Common myeloid progenitor, CD34-positive (primary cell): Measurements from ENCODE around the gene CFAP70.
A peak's percentile ranks its signal among the peaks of the same experiment; 100 is the strongest.

Source experiments
- CTCF ChIA-PET: fragments of 350-600 bp; sonication (Branson Sonifier 250); formaldehyde crosslinking; loops from one replicate; lab custom pipeline; 2021; ENCODE audit warnings: antibody characterized with exemption; lab: Charles Lee
- POLR2A ChIA-PET: fragments of 350-600 bp; sonication (Branson Sonifier 250); formaldehyde crosslinking; loops from one replicate; lab custom pipeline; 2021; ENCODE audit warnings: antibody characterized with exemption; lab: Charles Lee
- DNase-seq, 3 donors: peaks; one replicate each; pipeline versions ENCODE4 v3.0.0 to v3.0.0-alpha.2; 2013
- H3K27ac ChIP-seq, 2 experiments: 1 replicate in 1 of 2; 2 replicates in 1 of 2; pipeline ENCODE4 v1.7.0; 2013; ENCODE audit warnings: inconsistent platforms in 2 of 2, low read length in 2 of 2, mild to moderate bottlenecking in 2 of 2, low read depth in 1 of 2, moderate library complexity in 1 of 2; ENCODE audit not compliant: severe bottlenecking in 2 of 2, insufficient read depth in 1 of 2, poor library complexity in 1 of 2
- H3K27me3 ChIP-seq, 5 experiments: replicated peaks in 2 of 5; 1 replicate in 3 of 5; 2 replicates in 2 of 5; pipeline versions ENCODE4 v1.6.1 to v1.7.0; 2013; ENCODE audit warnings: low read length in 4 of 5, mild to moderate bottlenecking in 2 of 5, moderate library complexity in 2 of 5, inconsistent platforms in 1 of 5; ENCODE audit not compliant: insufficient read depth in 5 of 5, control insufficient read depth in 4 of 5
- H3K36me3 ChIP-seq, 4 experiments: 1 replicate in 2 of 4; 2 replicates in 2 of 4; pipeline versions ENCODE4 v1.6.1 to v1.7.0; 2013; ENCODE audit warnings: low read length in 3 of 4, control low read depth in 1 of 4, mild to moderate bottlenecking in 1 of 4; ENCODE audit not compliant: control insufficient read depth in 4 of 4, insufficient read depth in 4 of 4
- H3K4me1 ChIP-seq, 4 experiments: 1 replicate in 3 of 4; 2 replicates in 1 of 4; pipeline versions ENCODE4 v1.6.1 to v1.7.1; 2013; ENCODE audit warnings: low read length in 3 of 4, mild to moderate bottlenecking in 3 of 4, control low read depth in 1 of 4, inconsistent platforms in 1 of 4, moderate library complexity in 1 of 4; ENCODE audit not compliant: control insufficient read depth in 4 of 4, insufficient read depth in 4 of 4; ENCODE audit errors: control extremely low read depth in 1 of 4
- H3K4me3 ChIP-seq, 7 experiments: 1 replicate in 4 of 7; 2 replicates in 3 of 7; pipeline versions ENCODE4 v1.5.1 to v1.7.0; 2013; ENCODE audit warnings: mild to moderate bottlenecking in 7 of 7, low read length in 6 of 7, moderate library complexity in 6 of 7, inconsistent platforms in 2 of 7, low read depth in 2 of 7, control low read depth in 1 of 7; ENCODE audit not compliant: insufficient read depth in 4 of 7, control insufficient read depth in 1 of 7; ENCODE audit errors: extremely low read depth in 1 of 7
- H3K9me3 ChIP-seq, 5 experiments: 1 replicate in 4 of 5; 2 replicates in 1 of 5; pipeline versions ENCODE4 v1.6.1 to v1.7.1; 2013; ENCODE audit warnings: low read length in 4 of 5, mild to moderate bottlenecking in 2 of 5, inconsistent platforms in 1 of 5, low read depth in 1 of 5, moderate library complexity in 1 of 5; ENCODE audit not compliant: control insufficient read depth in 4 of 5, insufficient read depth in 2 of 5; ENCODE audit errors: control extremely low read depth in 1 of 5
- WGBS: methylation state at CpG from one replicate; pipeline ENCODE4 v1.1.5; 2013; ENCODE audit not compliant: insufficient coverage; 5-methylcytosine and 5-hydroxymethylcytosine counted together

The CFAP70 gene

DNA sequence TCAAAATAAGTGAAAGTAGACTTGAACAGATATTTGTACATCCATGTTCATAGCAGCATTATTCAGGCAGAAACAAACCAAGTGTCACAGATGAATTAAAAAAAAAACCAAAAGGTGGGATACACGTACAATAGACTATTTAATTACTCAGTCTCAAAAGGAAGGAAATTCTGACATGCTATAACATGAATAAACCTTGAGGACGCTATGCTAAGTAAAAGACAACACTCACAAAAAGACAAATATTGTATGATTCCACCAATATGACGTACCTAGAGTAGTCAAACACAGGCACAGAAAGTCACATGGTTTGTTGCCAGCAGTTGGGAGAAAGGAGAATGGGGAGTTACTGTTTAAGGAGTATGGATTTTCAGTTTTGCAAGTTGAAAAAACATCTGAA, 18.0 kb upstream of the CFAP70 start:
- no peak for DNase-seq
- Histone ChIP-seq H3K9me3 (no peaks in the 10 kb centered on the region), H3K4me3 (no peak overlapping the region), H3K36me3 (peaks cover 19 to 65% (median 43%) of the 10 kb centered on the region in 4 experiments), H3K4me1 (no peaks in the 10 kb centered on the region), H3K27me3 (no peaks in the 10 kb centered on the region), H3K27ac (no peak overlapping the region)
- POLR2A ChIA-PET, result no interaction called here
- CTCF ChIA-PET, result no interaction called here
- 100% methylated on average over 2 of the region's 3 CpGs for WGBS

DNA sequence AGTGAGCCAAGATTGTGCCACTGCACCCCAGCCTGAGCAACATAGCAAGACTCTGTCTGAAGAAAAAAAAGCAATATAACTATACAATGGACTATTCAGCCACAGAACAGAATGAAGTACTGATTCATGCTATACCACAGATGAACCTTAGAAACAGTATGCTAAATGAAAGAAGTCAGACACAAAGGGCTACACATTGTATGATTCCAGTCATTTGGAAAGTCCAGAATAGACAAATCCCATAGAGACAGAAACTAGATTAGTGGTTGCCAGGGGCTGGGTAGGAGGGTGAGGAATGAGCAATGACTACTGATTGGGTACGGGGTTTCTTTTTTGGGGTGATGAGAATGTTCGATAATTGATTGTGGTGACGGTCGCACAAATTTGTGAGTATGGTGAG, 9.6 kb upstream of the CFAP70 start:
- no peak for DNase-seq
- 96% methylated on average over 4 of the region's 4 CpGs for WGBS
- Histone ChIP-seq H3K36me3 (peaks cover 0 to 42% (median 28%) of the 10 kb centered on the region in 4 experiments), H3K4me3 (no peak overlapping the region), H3K9me3 (no peaks in the 10 kb centered on the region), H3K4me1 (no peaks in the 10 kb centered on the region), H3K27me3 (no peaks in the 10 kb centered on the region), H3K27ac (no peak overlapping the region)
- ChIA-PET CTCF (no interaction called here), POLR2A (interaction anchor here (1.5 kb wide), 1 partner anchor 10 kb away, joined by 4 read pairs; the partner anchor contains the start of gene CFAP70)

DNA sequence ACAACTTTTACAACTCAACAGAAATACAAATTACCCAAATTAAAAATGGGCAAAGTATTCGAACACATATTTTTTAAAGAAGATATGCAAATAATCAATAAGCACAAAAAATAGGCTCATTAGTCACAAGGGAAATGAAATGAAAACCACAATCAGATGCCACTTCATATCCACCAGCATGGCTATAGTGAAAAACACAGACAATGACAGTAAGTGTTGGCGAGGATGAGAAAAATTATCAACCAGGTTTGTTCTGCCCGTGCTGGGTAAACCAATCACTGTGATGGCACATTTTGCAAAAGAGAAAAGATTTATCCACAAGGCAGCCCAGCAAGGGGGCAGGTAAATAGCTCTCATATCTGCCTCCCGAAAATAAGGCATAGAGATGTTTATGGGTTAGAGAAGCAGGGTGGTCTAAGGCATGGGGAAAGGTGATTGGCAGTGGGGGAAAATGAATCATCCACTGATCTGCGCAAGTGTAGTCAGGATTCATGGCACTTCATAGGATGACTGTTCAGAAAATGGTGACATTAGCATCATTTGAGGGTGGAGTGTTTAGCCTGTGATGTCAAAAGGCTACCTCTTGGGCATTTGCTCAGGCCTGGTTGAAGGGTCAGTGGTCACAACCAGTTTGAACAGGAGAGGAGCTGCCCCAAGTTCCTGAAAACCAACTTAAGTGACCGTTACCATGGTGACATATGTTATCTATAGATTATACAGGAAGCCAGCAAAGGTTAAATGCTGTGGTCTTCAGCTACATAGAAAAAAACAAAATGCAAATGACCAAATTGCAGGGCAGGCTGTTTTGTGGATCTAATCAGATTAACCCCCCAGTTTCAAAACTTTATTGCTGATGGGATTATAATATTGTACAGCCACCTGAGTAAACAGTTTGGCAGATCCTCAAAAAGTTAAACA, 8.0 kb upstream of the CFAP70 start:
- H3K9me3 ChIP-seq, result no peaks in the 10 kb centered on the region
- ChIA-PET POLR2A (no interaction called here), CTCF (no interaction called here)
- peak in 2 of 3 donors; percentile 16 to 17 for DNase-seq
- H3K4me3 ChIP-seq, result no peak overlapping the region
- H3K4me1 ChIP-seq, result no peaks in the 10 kb centered on the region
- no peaks in the 10 kb centered on the region for H3K27me3 ChIP-seq
- H3K36me3 ChIP-seq, result peaks cover 0 to 44% (median 29%) of the 10 kb centered on the region in 4 experiments
- peak overlapping the region in 1 of 2 experiments; percentile 44 for H3K27ac ChIP-seq
- 100% methylated on average over 1 of the region's 6 CpGs for WGBS

DNA sequence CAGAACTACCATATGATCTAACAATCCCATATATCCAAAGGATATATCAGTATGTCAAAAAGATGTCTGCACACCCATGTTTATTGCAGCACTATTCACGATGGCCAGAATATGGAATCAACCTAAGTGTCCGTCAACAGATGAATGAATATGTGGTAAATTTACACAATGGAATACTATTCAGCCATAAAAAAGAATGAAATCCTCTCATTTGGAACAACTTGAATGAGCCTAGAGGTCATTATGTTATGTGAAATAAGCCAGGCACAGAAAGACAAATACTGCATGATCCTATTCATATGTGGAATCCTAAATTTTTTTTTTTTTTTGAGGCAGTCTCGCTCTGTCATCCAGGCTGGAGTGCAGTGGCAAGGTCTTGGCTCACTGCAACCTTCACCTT, 6.3 kb upstream of the CFAP70 start:
- no peaks in the 10 kb centered on the region for H3K4me1 ChIP-seq
- no CpG with 5 or more reads among the region's 3 CpGs for WGBS
- H3K4me3 ChIP-seq, result no peak overlapping the region
- peaks cover 0 to 41% (median 25%) of the 10 kb centered on the region in 4 experiments for H3K36me3 ChIP-seq
- H3K27me3 ChIP-seq, result no peaks in the 10 kb centered on the region
- DNase-seq, result no peak
- POLR2A ChIA-PET, result no interaction called here
- CTCF ChIA-PET, result no interaction called here
- no peaks in the 10 kb centered on the region for H3K9me3 ChIP-seq
- no peak overlapping the region for H3K27ac ChIP-seq

DNA sequence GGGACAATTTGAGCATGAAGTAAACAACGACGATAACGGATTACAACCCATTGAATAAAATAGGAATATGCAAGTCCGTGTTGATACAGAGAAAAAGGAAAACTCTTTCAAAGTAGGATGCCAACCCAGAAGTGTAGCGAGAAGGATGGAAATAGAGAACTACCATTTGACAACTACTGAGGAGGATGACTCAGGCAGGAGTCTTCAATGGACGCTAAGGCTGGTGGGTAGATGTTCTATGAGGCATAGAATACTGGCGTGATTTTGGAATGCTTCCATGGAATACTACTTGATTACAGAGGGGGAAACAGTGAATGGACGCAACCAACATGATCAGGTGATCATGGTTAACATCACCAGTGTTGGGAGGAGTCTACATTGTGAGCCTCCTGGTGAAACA, 828 bp upstream of the CFAP70 start:
- no peak overlapping the region for H3K27ac ChIP-seq
- DNase-seq, result no peak
- no peaks in the 10 kb centered on the region for H3K27me3 ChIP-seq
- H3K4me1 ChIP-seq, result peaks cover 0 to 11% (median 8%) of the 10 kb centered on the region in 4 experiments
- CTCF ChIA-PET, result no interaction called here
- 100% methylated on average over 4 of the region's 8 CpGs for WGBS
- H3K36me3 ChIP-seq, result peaks cover 0 to 9% (median 3%) of the 10 kb centered on the region in 4 experiments
- H3K4me3 ChIP-seq, result peak overlapping the region in 2 of 7 experiments; percentile 83 to 84
- POLR2A ChIA-PET, result no interaction called here
- H3K9me3 ChIP-seq, result no peaks in the 10 kb centered on the region

DNA sequence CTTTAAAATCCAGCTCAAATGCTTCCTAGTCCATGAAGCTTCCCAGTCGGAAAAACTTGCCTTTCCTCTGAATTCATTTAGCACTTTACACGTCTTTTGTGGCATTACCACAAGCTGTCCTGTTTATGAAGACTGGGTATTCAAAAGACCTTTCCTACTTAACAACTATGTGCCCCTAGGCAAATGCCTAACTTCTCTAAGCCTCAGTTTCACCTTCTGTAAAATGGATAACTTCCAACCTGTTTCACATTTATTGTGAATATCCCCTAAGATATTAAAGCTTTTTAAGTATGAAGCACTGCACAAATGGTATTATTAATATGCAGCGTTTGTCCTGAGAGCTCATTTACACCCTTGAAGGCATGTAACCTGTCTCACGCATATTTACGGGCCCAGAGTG, 843 bp downstream of the CFAP70 start:
- peak overlapping the region; percentile 93 to 95 for H3K27ac ChIP-seq
- DNase-seq, result no peak
- peak overlapping the region; percentile 57 to 86 (median 83) for H3K4me3 ChIP-seq
- ChIA-PET POLR2A (interaction anchor here (1.5 kb wide), 1 partner anchor 11 kb away, joined by 4 read pairs; no protein-coding TSS in a partner anchor), CTCF (interaction anchor here (1.6 kb wide), 1 partner anchor 22 kb away, joined by 3 read pairs; no protein-coding TSS in a partner anchor)
- WGBS, result 64% methylated on average over 4 of the region's 5 CpGs
- H3K9me3 ChIP-seq, result no peaks in the 10 kb centered on the region
- no peaks in the 10 kb centered on the region for H3K27me3 ChIP-seq
- H3K4me1 ChIP-seq, result peaks cover 0 to 11% (median 8%) of the 10 kb centered on the region in 4 experiments
- peaks cover 0 to 5% (median 0%) of the 10 kb centered on the region in 4 experiments for H3K36me3 ChIP-seq

DNA sequence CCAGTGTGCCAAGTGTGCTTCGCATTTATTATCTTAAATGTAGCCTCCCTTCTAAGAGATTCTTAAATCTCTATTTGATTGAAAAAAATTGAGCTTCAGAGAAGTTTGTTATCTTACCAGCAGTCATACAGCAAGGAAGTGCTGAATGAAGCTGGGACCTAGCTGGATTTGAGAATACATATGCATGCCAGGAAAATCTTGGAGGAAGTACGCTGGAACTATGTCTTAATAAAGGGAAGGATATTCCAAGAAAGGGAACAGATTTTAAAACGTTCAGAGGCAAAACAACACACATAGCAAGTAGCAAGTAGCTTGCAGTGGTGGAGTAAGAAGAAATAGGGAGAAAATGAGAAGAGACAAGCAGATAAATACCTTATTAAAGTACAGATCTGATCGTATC, 1.5 kb downstream of the CFAP70 start:
- Histone ChIP-seq H3K27me3 (no peaks in the 10 kb centered on the region), H3K27ac (no peak overlapping the region), H3K36me3 (peaks cover 0 to under 1% (median 0%) of the 10 kb centered on the region in 4 experiments), H3K4me3 (no peak overlapping the region), H3K4me1 (peaks cover 0 to 11% (median 8%) of the 10 kb centered on the region in 4 experiments), H3K9me3 (no peaks in the 10 kb centered on the region)
- CTCF ChIA-PET, result interaction anchor here (1.6 kb wide), 1 partner anchor 22 kb away, joined by 3 read pairs; no protein-coding TSS in a partner anchor
- POLR2A ChIA-PET, result no interaction called here
- no CpG with 5 or more reads among the region's 4 CpGs for WGBS
- DNase-seq, result no peak
